ENCODE measurements around the gene PPP1R12C.
A peak's percentile ranks its signal among the peaks of the same experiment; 100 is the strongest.

The PPP1R12C gene

DNA sequence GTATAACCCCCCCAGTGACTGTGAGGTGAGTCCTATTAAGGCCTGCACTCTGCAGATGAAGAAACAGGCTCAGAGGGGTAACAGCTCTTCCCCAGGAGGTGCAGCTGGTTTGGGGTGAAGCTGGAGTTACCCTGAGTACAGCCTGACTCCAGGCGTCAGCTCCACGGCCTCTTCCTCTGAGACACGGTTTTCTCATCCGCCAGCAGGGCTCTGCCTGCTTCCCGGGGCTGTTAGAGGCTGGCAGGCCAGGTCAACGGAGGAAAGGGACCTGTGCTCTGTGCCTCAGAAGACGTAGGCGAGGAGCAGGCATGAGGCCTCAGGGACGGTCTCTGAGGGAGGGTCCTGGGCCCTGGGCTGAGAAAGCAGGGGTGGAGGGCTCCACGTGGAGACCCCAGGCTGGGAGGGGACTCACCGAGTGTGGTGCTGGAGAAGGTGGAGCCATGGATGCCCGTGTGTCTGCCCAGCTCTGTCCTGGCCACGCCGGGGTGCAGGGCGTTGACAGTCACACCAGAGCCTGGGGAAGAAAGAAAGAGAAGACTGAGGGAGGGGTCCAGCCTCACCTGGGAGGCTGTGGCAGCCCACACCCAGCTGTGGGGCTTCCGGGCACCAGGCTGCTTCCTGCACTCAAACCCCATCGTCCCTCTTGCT lies 70.3 kb downstream of the PPP1R12C start:
- no peak for DNase-seq (ENCODE audit: low read depth in 2 of 2)

DNA sequence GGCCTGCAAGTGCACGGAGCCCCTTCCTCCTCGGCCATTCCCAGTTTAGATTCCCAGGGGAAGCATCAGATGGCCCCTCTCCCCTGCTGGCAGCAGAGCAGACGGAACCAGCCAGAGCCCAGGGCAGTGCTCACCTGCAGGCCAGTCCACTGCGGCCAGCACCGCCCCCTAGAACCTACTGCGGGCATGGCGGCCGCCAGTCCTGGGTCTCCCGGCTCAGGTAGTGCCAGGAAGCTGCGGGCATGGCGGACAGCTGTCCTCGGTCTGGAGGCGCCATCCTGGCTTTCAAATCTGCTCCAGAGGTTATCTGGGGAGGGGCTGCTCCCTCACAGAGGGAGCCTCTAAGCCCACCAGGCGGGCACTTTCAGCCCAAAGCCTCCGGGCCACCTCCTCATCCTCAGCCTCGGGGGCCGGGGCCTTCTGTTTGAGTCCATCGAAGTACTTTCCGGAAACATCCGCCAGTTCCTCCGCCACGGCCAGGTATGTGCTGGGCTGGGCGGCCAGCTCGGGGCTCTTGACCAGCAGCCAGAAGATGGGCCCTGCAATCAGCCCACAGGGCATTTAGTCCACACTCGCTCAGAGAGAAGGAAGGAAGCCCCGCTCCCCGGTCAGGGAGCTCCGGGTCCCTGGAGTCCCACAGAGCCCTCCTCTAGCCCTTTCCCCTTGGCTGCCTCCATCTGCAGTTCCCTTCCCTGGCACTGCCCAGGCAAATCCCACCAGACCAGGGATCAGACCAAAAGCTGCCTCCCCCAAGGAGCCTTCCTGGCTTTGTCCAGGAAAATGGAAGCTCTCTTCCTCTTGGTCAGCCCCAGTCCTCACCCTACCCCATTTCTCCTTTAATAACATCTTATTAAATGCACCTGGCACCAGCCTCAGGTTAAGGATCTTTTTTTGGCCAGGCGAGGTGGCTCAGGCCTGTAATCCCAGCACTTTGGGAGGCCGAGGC lies 72.4 kb downstream of the PPP1R12C start:
- DNase-seq (ENCODE audit: low read depth in 2 of 2) = no peak

- DNase-seq (ENCODE audit: low read depth in 2 of 2) = no peak
Measured at GRCh38 chr19:55044286-55044685, 73.2 kb downstream of the PPP1R12C start.

DNA sequence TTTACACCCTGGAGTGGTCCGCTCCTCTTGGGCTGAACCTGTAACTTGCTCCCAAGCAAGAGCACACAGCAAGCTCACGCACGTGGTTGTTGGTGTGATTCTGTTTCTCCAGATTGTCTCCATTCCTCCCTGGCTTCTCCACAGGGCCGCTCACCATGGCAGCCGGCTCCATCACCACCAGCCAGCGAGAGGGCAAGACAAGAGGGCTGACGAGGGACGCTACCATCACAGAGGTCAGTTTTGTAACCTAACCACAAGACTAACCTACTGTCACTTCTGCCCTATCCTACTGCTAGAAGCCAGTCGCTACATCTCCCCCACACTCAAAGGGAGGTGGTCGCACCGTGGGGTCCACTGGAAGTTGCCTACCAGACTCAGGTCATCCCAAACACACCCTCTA lies 74.7 kb downstream of the PPP1R12C start:
- no peak for DNase-seq (ENCODE audit: low read depth in 2 of 2)

- no peak for DNase-seq (ENCODE audit: low read depth in 2 of 2)
Measured at GRCh38 chr19:55042344-55042678, 75.1 kb downstream of the PPP1R12C start.

- DNase-seq (ENCODE audit: low read depth in 2 of 2) = peak in 1 of 2 donors; percentile 10
Measured at GRCh38 chr19:55041627-55042343, 75.7 kb downstream of the PPP1R12C start.

GRCh38 chr19:55041244-55041626 lies 76.2 kb downstream of the PPP1R12C start:
- DNase-seq (ENCODE audit: low read depth in 2 of 2) = no peak
